ENCODE measurements around the gene ARPP21. TPM values are rescaled to one million over a fixed set of nuclear protein-coding genes. Genes with fewer than 3 reads are reported as not detected.

The ARPP21 gene
- total and polyA plus RNA-seq, 10 donors: 0.07 to 0.39 (median 0.12) TPM; not detected in 7

DNA sequence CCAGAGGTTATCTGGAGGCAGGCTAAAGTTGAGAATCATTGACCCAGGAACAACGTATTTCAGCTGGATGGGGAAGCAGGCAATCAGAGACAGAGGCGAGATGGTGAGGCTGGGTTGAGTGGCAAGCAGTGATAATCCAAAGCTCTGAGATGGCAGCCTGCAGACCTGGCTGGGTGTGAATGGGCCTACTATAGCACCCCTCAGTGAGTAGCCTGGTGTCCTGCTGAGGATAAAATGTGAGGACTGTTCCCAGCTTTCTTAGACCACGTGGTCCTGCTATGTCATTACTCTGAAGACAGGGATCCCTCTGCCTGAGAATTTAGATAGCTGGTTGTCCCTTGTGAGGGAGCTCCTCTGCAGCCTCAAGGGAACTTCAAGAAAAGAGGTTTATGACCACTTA, 141.5 kb downstream of the ARPP21 start:
- WGBS, 5 donors: 48 to 66% (median 56%) methylated on average over 3 of the region's 3 CpGs
- intact Hi-C loops (cut with DNase I; ENCODE audit: low total_unique reads): no loop called here
- H3K4me1 ChIP-seq: no peaks in the 10 kb centered on the region
- H3K27me3 ChIP-seq (replicated peaks in 1 of 7): no peaks in the 10 kb centered on the region
- no peak for TF ChIP-seq POLR2AphosphoS5 (IDR thresholded peaks at IDR 0.05)
- no peak overlapping the region for H3K4me3 ChIP-seq
- H3K9me3 ChIP-seq: no peaks in the 10 kb centered on the region
- H3K36me3 ChIP-seq: no peaks in the 10 kb centered on the region
- DNase-seq: no peak
- H3K27ac ChIP-seq: no peak overlapping the region

DNA sequence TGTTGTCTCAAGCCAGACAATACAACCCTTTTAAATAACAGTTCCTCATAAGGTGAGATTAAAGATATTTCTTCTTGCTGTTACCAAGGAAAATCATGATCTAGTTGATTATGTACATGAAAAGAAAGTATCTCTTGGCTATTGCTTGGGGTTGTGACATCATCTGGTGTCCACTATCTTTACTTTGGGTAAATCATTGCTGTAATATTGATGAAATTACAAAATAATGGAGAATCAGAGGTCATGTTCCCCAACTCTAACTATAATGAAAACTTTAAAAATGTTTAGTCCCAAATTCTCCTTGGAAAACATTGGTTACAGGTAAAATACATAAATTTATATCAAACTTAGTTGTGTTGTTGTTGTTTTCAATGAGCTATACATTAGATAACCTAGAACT, 142.2 kb downstream of the ARPP21 start:
- H3K9me3 ChIP-seq: no peaks in the 10 kb centered on the region
- no peak for TF ChIP-seq CTCF (IDR thresholded peaks at IDR 0.05 in 8 of 11, conservative IDR thresholded peaks at IDR 0.05 in 3 of 11)
- TF ChIP-seq POLR2A (IDR thresholded peaks at IDR 0.05): no peak
- TF ChIP-seq POLR2AphosphoS5 (IDR thresholded peaks at IDR 0.05): no peak
- H3K27me3 ChIP-seq (replicated peaks in 1 of 7): no peaks in the 10 kb centered on the region
- no peak overlapping the region for H3K4me3 ChIP-seq
- H3K36me3 ChIP-seq: no peaks in the 10 kb centered on the region
- intact Hi-C loops (cut with DNase I; ENCODE audit: low total_unique reads): no loop called here
- H3K4me1 ChIP-seq: no peaks in the 10 kb centered on the region
- no peak overlapping the region for H3K27ac ChIP-seq
- DNase-seq: no peak

DNA sequence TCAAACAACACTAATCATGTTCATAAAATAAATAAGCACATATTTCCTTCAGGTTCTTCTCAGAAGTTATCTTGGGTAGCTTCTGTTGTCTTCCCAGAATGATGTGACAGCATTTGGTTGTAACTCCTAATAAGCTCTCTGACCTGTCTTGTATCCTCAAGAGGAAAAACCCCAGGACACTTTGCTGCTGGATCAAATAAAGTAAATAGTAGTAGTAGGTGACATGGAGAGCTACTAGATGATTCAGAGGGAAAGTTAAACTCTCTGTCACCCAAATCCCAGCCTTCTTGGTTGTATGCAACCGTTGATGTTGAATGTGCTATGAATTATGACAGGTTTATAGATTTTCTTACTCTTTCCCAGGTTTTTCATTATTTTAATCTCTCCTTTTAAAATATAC, 143.0 kb downstream of the ARPP21 start:
- no peak for DNase-seq
- TF ChIP-seq POLR2AphosphoS5 (IDR thresholded peaks at IDR 0.05): no peak
- no peak for TF ChIP-seq CTCF (IDR thresholded peaks at IDR 0.05 in 8 of 11, conservative IDR thresholded peaks at IDR 0.05 in 3 of 11)
- no peak for TF ChIP-seq POLR2A (IDR thresholded peaks at IDR 0.05)
- Histone ChIP-seq H3K36me3 (no peaks in the 10 kb centered on the region), H3K27me3 (replicated peaks in 1 of 7) (no peaks in the 10 kb centered on the region), H3K9me3 (no peaks in the 10 kb centered on the region), H3K4me1 (no peaks in the 10 kb centered on the region), H3K4me3 (no peak overlapping the region), H3K27ac (no peak overlapping the region)
- 73 to 84% (median 81%) methylated on average over 1 of the region's 1 CpG for WGBS, 5 donors
- intact Hi-C loops (cut with DNase I; ENCODE audit: low total_unique reads): no loop called here

DNA sequence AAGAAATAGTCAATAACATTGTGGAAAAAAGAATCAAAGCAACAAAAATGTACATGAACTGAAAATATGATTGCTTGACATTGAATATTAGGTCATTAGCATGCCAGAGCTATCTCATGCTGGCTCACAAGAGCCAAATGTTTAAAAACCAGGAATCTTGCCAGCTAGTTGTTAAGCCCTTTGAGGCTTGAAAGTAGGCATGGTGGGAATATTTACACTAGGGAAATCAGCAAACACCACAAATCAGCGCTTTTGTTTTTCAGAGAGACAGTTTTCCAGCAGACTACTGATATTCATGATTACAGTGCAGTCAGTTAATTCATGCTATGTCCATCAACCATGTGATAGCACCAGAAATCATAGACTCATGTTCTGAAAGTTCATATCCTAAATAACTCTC, 144.8 kb downstream of the ARPP21 start:
- WGBS, 5 donors: 81 to 97% (median 88%) methylated on average over 1 of the region's 1 CpG
- H3K27ac ChIP-seq: no peak overlapping the region
- intact Hi-C loops (cut with DNase I; ENCODE audit: low total_unique reads): no loop called here
- TF ChIP-seq POLR2AphosphoS5 (IDR thresholded peaks at IDR 0.05): no peak
- TF ChIP-seq POLR2A (IDR thresholded peaks at IDR 0.05): no peak
- TF ChIP-seq CTCF (IDR thresholded peaks at IDR 0.05 in 8 of 11, conservative IDR thresholded peaks at IDR 0.05 in 3 of 11): no peak
- H3K9me3 ChIP-seq: no peaks in the 10 kb centered on the region
- H3K4me3 ChIP-seq: no peak overlapping the region
- DNase-seq: no peak
- H3K4me1 ChIP-seq: no peaks in the 10 kb centered on the region
- H3K27me3 ChIP-seq (replicated peaks in 1 of 7): no peaks in the 10 kb centered on the region
- no peaks in the 10 kb centered on the region for H3K36me3 ChIP-seq

DNA sequence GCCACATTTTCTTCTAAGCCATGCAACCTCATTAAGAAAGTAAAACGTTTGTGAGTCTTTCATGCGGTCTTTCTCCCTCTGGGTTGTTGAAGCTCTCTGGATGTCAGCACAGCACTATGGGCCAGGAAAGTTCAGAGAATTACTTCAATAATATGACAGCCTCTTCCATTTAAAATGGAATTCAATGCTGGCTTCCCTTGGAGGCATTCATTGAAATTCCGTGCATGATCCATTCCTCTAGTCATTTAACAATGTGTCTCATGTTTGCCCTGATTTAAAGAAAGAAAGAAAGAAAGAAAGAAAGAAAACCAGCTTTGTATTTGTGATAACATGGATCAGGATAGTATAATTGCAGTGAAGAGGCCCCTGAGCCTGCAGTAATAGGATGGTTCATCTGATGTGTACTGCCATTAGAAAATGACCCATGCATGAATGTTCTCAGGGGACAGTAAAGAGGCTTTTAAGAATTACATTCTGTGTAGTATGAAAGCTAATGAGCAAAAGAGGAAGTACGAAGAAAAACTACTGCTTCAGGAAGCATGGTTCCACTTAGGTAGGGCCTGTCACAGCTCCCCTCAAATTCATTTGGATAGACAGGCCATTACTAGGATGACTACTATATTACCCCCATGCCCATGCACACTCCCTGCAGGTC, 146.0 kb downstream of the ARPP21 start:
- WGBS, 5 donors: 72 to 80% (median 73%) methylated on average over 4 of the region's 4 CpGs
- Histone ChIP-seq H3K27ac (no peak overlapping the region), H3K4me1 (no peaks in the 10 kb centered on the region), H3K36me3 (no peaks in the 10 kb centered on the region), H3K9me3 (no peaks in the 10 kb centered on the region), H3K27me3 (replicated peaks in 1 of 7) (no peaks in the 10 kb centered on the region), H3K4me3 (no peak overlapping the region)
- no peak for DNase-seq
- TF ChIP-seq POLR2A (IDR thresholded peaks at IDR 0.05): no peak
- intact Hi-C loops (cut with DNase I; ENCODE audit: low total_unique reads): no loop called here
